Keratinocyte (primary cell): ENCODE results near the gene NCOA6. TPM values are rescaled to one million over a fixed set of nuclear protein-coding genes. Genes with fewer than 3 reads are reported as not detected.

Experiments used
- DNase-seq: peaks from one replicate; pipeline ENCODE4 v3.0.0-alpha.2; 2011; ENCODE audit warnings: low read depth, missing footprints, low spot score
- FAIRE-seq: peaks from 2 replicates; lab custom pipeline; 2011; peaks lifted over from hg19 to GRCh38; lab: Jason Lieb, UNC
- H2AFZ ChIP-seq: 2 replicates; pipeline ENCODE4 v1.6.0; 2012; ENCODE audit warnings: low read length, control low read depth, inconsistent platforms; ENCODE audit not compliant: control insufficient read depth
- H3K27ac ChIP-seq: 2 replicates; pipeline ENCODE4 v1.5.1; 2011; ENCODE audit warnings: low read length; ENCODE audit not compliant: control insufficient read depth, insufficient read depth
- H3K27me3 ChIP-seq: 3 replicates; pipeline ENCODE4 v1.6.0; 2011; ENCODE audit warnings: low read length; ENCODE audit not compliant: control insufficient read depth, insufficient read depth; ENCODE audit errors: extremely low read depth
- H3K36me3 ChIP-seq, 2 experiments: 2 replicates in 1 of 2; 3 replicates in 1 of 2; pipeline ENCODE4 v1.5.1; 2011; ENCODE audit warnings: low read length in 2 of 2, mild to moderate bottlenecking in 1 of 2; ENCODE audit not compliant: control insufficient read depth in 2 of 2, insufficient read depth in 2 of 2; ENCODE audit errors: extremely low read depth in 1 of 2
- H3K4me1 ChIP-seq: 3 replicates; pipeline ENCODE4 v1.5.1; 2011; ENCODE audit warnings: low read length; ENCODE audit not compliant: control insufficient read depth, insufficient read depth; ENCODE audit errors: extremely low read depth
- H3K4me2 ChIP-seq: 3 replicates; pipeline ENCODE4 v1.6.0; 2011; ENCODE audit warnings: low read depth, low read length; ENCODE audit not compliant: control insufficient read depth, insufficient read depth; ENCODE audit errors: extremely low read depth
- H3K4me3 ChIP-seq, 3 experiments: fragments of 200-600 bp in 1 of 3; sonication (generic) in 1 of 3; 2 replicates in 2 of 3; 3 replicates in 1 of 3; pipeline ENCODE4 v1.5.1; 2011 to 2016; ENCODE audit warnings: low read length in 3 of 3, mild to moderate bottlenecking in 3 of 3, control low read depth in 2 of 3, inconsistent platforms in 1 of 3, low read depth in 1 of 3, mixed read lengths in 1 of 3, mixed run types in 1 of 3, moderate library complexity in 1 of 3; ENCODE audit not compliant: control insufficient read depth in 2 of 3, insufficient read depth in 2 of 3; ENCODE audit errors: extremely low read depth in 1 of 3
- H3K79me2 ChIP-seq: 2 replicates; pipeline ENCODE4 v1.6.0; 2012; ENCODE audit warnings: low read length; ENCODE audit not compliant: control insufficient read depth, insufficient read depth
- H3K9ac ChIP-seq: 3 replicates; pipeline ENCODE4 v1.6.0; 2011; ENCODE audit warnings: low read length; ENCODE audit not compliant: control insufficient read depth, insufficient read depth; ENCODE audit errors: extremely low read depth
- H3K9me1 ChIP-seq: 3 replicates; pipeline ENCODE4 v1.6.0; 2011; ENCODE audit warnings: low read length; ENCODE audit not compliant: control insufficient read depth, insufficient read depth; ENCODE audit errors: extremely low read depth
- H3K9me3 ChIP-seq: 2 replicates; pipeline ENCODE4 v1.5.1; 2012; ENCODE audit warnings: low read depth, low read length; ENCODE audit not compliant: control insufficient read depth
- H4K20me1 ChIP-seq: 3 replicates; pipeline ENCODE4 v1.6.0; 2011; ENCODE audit warnings: low read length; ENCODE audit not compliant: control insufficient read depth, insufficient read depth; ENCODE audit errors: extremely low read depth
- CTCF ChIP-seq, 3 experiments: IDR thresholded peaks in 1 of 3; conservative IDR thresholded peaks in 1 of 3; optimal IDR thresholded peaks in 1 of 3; 2 replicates in 2 of 3; 3 replicates in 1 of 3; pipeline versions ENCODE3 to v1.5.1; 2011; ENCODE audit warnings: low read length in 3 of 3, mild to moderate bottlenecking in 3 of 3, moderate library complexity in 2 of 3, control low read depth in 1 of 3, inconsistent platforms in 1 of 3; ENCODE audit not compliant: insufficient read depth in 2 of 3; ENCODE audit errors: extremely low read depth in 1 of 3
- EZH2 ChIP-seq: IDR thresholded peaks from one replicate; pipeline ENCODE4 v1.6.1; 2012; ENCODE audit warnings: inconsistent platforms, mild to moderate bottlenecking, low read length, moderate library complexity
- dilution Hi-C: fragments of 300-500 bp; cut with MboI; formaldehyde crosslinking; loops from one replicate; pipeline ENCODE4 v1.7.0; 2020; ENCODE audit warnings: low sequenced_read_pairs; ENCODE audit not compliant: extremely low pct_ligation_motif_present
- polyA plus RNA-seq, 5 experiments: library from polyadenylated mRNA; depleted of rRNA in 3 of 5; stranded (reverse) in 3 of 5; stranded (forward) in 1 of 5; unstranded in 1 of 5; fragments of >200 nt; gene quantifications; 1 replicate in 1 of 5; 2 replicates in 3 of 5; 3 replicates in 1 of 5; pipeline versions ENCODE4 v1.2.1 to v1.2.3, GENCODE V29; 2011 to 2012; ENCODE audit warnings: missing spikeins in 2 of 5, low read depth in 1 of 5, low replicate concordance in 1 of 5
- small RNA-seq, 3 experiments: library from RNA; depleted of rRNA; stranded (forward); fragments of <200 nt; gene quantifications; one replicate each; pipeline ENCODE3, GENCODE V24; 2012; ENCODE audit warnings: low read depth in 3 of 3, low replicate concordance in 1 of 3; ENCODE audit not compliant: insufficient read length in 3 of 3

NCOA6 gene
- polyA plus RNA-seq, 1 donor (not counting 4 experiments of a cell fraction or from before 2014, with no cell fraction given): 13.3 TPM

DNA sequence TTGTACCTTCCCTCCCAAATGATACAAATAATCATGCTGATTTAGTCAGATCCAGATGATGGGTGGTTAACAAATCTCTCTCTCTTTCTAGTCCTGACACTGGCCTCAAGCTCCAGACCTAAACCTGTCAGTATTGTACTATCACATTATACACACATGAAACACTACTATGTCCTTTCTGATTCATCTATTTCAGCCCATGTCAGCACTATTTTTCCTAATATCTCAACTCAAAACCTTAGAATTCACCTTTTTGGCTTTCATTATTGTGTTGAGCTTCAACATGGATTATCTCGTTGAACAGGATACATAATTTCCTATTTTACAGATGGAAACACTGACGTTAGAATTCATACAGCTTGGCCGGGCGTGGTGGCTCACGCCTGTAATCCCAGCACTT lies 152.0 kb downstream of the NCOA6 start:
- Histone ChIP-seq H3K4me1 (peaks cover 12% of the 10 kb centered on the region), H3K9ac (no peak overlapping the region), H4K20me1 (no peaks in the 10 kb centered on the region), H3K4me2 (no peak overlapping the region), H3K9me1 (no peaks in the 10 kb centered on the region), H3K27me3 (no peaks in the 10 kb centered on the region), H3K36me3 (no peaks in the 10 kb centered on the region), H3K4me3 (no peak overlapping the region), H3K27ac (no peak overlapping the region), H3K79me2 (peaks cover 4% of the 10 kb centered on the region), H2AFZ (no peak overlapping the region), H3K9me3 (no peaks in the 10 kb centered on the region)
- DNase-seq (no peak), FAIRE-seq (no peak)
- dilution Hi-C loops: no loop called here
- TF ChIP-seq EZH2 (no peak), CTCF (optimal IDR thresholded peaks at IDR 0.05 in 1 of 3, IDR thresholded peaks at IDR 0.05 in 1 of 3, conservative IDR thresholded peaks at IDR 0.05 in 1 of 3; ENCODE audit: extremely low read depth in 1 of 3, insufficient read depth in 2 of 3, low read length in 3 of 3) (no peak)

DNA sequence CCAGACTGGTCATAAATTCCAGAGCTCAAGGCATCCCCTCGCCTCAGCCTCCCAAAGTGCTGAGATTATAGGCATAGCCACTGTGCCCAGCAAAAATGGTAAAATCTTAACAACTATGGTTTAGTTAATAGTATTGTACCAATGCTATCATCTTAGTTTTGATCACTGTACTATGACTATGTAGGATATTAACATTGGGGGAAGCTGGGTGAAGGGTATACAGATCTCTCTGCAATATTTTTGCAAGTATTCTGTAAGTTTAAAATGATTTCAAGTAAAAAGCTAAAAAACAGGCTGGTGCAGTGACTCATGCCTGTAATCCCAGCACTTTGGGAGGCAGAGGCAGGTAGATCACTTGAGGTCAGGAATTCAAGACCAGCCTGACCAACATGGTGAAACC lies 156.4 kb downstream of the NCOA6 start:
- Histone ChIP-seq H2AFZ (no peak overlapping the region), H3K4me1 (no peaks in the 10 kb centered on the region), H4K20me1 (no peaks in the 10 kb centered on the region), H3K9me1 (no peaks in the 10 kb centered on the region), H3K4me2 (no peak overlapping the region), H3K79me2 (no peaks in the 10 kb centered on the region), H3K9ac (no peak overlapping the region), H3K27ac (no peak overlapping the region), H3K36me3 (no peaks in the 10 kb centered on the region), H3K27me3 (no peaks in the 10 kb centered on the region), H3K9me3 (no peaks in the 10 kb centered on the region), H3K4me3 (no peak overlapping the region)
- no peak for DNase-seq
- FAIRE-seq: no peak
- dilution Hi-C loops: no loop called here
- TF ChIP-seq EZH2 (no peak), CTCF (optimal IDR thresholded peaks at IDR 0.05 in 1 of 3, IDR thresholded peaks at IDR 0.05 in 1 of 3, conservative IDR thresholded peaks at IDR 0.05 in 1 of 3; ENCODE audit: extremely low read depth in 1 of 3, insufficient read depth in 2 of 3, low read length in 3 of 3) (no peak)

Small RNA genes within 50 kb of the gene (small RNA-seq; reads per million reads assigned to genes)
- 0 reads per million in 3 experiments for gene AL118520.1

Other genes starting within 250 kb of the NCOA6 start
- gene PIGU, start 148.6 kb downstream of the NCOA6 start, polyA plus RNA-seq: 33.6 to 48.0 TPM (median 39.0 TPM) in 3 replicates
- 0.70 to 2.6 TPM (median 1.0 TPM) in 3 replicates for gene TP53INP2, start 121.3 kb downstream of the NCOA6 start, polyA plus RNA-seq
- gene GGT7, start 47.2 kb upstream of the NCOA6 start, polyA plus RNA-seq: 4.7 to 6.5 TPM (median 5.0 TPM) in 3 replicates
- 79.0 to 91.9 TPM (median 90.6 TPM) in 3 replicates for gene ACSS2, start 51.0 kb upstream of the NCOA6 start, polyA plus RNA-seq
- gene GSS, start 130.2 kb upstream of the NCOA6 start, polyA plus RNA-seq: 101 to 112 TPM (median 101 TPM) in 3 replicates
- gene MYH7B, start 130.2 kb upstream of the NCOA6 start, polyA plus RNA-seq: 0.01 TPM in 2 of 3 replicates, not detected in the other